DLD1 (cell line): ENCODE results near the gene PAIP2B.
"Not testable (repeated sequence)": the region's sequence is repeated elsewhere in the genome, so short reads cannot be mapped to it uniquely, and the experiment has no call there.

Experiments used
- in situ Hi-C: cut with HindIII; loops from 2 replicates; pipeline ENCODE4 v1.10.0; 2017; ENCODE audit warnings: low sequenced_read_pairs

Gene PAIP2B

DNA sequence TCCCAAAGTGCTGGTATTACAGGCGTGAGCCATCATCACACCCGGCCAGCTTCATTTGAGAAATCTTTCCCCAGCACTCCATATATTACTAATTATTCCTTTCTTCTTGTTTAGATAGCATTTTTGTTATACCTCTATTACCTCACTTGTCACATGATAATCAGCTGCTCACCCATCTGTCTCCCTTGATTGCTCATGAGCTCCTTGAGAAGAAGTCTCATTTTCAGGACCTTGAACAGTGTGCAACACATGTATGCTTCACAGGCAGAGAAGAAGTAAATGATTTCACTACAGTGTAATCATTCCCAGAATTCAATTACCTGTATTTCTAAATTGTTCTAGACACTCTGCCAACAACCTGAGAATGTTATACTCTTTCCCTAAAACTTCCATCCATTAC is 6.2 kb downstream of the PAIP2B start:
- in situ Hi-C loops = no loop called here

GRCh38 chr2:71216501-71216900 is 10.4 kb downstream of the PAIP2B start:
- in situ Hi-C loops = no loop called here

DNA sequence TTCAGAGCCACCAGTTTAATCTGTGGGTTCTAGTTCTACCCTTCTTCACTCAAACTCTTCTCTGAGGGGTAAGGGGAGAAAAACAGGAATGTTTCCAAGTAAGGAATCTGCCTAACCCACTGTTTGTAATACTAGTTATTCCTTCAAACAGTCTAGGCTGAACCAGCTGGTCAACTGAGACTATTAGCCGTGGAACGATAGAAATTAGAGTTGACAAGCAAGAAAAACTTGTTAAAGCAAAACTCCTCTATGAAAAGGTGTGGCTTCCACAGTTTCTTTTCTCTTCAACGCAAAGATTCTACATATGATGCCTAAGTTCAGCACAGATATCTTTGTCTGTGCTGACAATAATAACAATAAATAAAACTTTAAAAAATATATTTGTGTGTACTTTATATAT is 11.5 kb downstream of the PAIP2B start:
- in situ Hi-C loops = no loop called here

GRCh38 chr2:71212336-71212735 is 14.6 kb downstream of the PAIP2B start:
- in situ Hi-C loops = no loop called here

- in situ Hi-C loops = no loop called here
Measured at GRCh38 chr2:71210292-71210691, 16.6 kb downstream of the PAIP2B start.

- in situ Hi-C loops = no loop called here
Measured at GRCh38 chr2:71208756-71209155, 18.1 kb downstream of the PAIP2B start.

- in situ Hi-C loops = no loop called here
Measured at GRCh38 chr2:71207601-71208000, 19.3 kb downstream of the PAIP2B start.

DNA sequence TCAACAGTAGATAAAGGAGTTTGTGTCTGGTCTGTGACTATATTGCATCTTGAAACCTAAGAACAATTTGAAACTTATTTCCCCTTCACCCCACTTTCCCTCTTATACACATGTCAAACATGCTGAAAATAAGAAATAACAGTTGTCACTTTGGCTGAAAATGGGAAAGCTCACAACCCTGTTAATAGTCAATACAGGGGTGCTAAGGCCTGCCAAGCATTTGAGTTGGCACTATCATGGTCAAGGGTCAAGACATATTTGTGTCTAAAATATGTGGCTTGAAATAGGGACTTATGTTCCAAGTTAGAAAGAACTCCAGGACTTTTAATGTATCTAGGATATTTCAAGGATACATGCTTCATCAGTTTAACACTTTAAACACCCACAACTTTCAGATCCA is 20.6 kb downstream of the PAIP2B start:
- in situ Hi-C loops = no loop called here

- in situ Hi-C loops = no loop called here
Measured at GRCh38 chr2:71191570-71191943, 35.3 kb downstream of the PAIP2B start.

GRCh38 chr2:71190656-71191569 is 36.0 kb downstream of the PAIP2B start:
- in situ Hi-C loops = no loop called here

- in situ Hi-C loops = loop anchor here (5.0 kb wide), 1 partner anchor 95 kb away; no protein-coding TSS in a partner anchor
Measured at GRCh38 chr2:71187589-71187988, 39.3 kb downstream of the PAIP2B start.

- in situ Hi-C loops = loop anchor here (5.0 kb wide), 1 partner anchor 95 kb away; no protein-coding TSS in a partner anchor
Measured at GRCh38 chr2:71186973-71187372, 39.9 kb downstream of the PAIP2B start.

GRCh38 chr2:71183306-71184115 is 43.4 kb downstream of the PAIP2B start:
- in situ Hi-C loops = not testable (repeated sequence)

GRCh38 chr2:71181316-71181715 is 45.6 kb downstream of the PAIP2B start:
- in situ Hi-C loops = no loop called here

GRCh38 chr2:71178836-71179235 is 48.1 kb downstream of the PAIP2B start:
- in situ Hi-C loops = not testable (repeated sequence)

GRCh38 chr2:71174207-71174606 is 52.7 kb downstream of the PAIP2B start:
- in situ Hi-C loops = no loop called here

DNA sequence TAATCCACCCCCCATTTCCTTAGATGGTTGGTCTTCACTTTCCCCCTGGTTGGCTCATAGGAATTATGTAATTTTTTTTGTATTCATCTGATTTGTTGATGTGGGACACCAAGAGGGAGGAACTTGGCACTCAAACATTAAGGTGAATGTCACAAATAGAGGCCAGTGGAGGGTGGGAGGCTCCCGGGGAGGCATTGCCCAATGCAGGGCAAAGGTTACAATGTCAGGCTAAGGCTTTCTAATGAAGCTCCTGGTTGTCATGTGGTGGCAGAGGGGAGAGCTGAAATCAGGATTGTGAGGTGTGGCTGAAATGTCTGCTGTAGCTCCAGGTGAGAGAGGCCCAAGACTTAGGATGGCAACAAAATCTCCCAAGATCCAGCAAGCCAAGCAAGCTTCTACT is 53.8 kb downstream of the PAIP2B start:
- in situ Hi-C loops = no loop called here

DNA sequence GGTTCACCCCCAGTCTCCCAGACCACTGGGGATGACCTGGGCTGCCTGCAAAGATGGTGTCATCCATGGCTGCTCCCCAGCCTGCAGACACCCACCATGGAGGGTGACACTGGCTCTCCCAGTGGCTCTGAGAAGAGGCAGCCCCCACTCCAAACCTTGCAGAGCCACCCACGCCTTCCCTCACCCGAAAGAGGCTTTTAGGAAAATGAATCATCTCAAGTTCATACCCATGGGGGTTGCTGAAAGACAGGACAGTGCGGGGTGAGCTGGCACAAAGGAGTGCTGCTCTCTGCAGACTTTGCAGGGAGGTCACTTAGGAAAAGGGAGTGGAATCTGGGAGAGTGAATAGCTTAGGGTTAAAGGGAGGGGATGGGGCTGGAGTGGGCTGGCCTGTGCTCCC is 60.1 kb downstream of the PAIP2B start:
- in situ Hi-C loops = no loop called here

- in situ Hi-C loops = no loop called here
Measured at GRCh38 chr2:71157124-71157793, 69.6 kb downstream of the PAIP2B start.

GRCh38 chr2:71156573-71156972 is 70.3 kb downstream of the PAIP2B start:
- in situ Hi-C loops = no loop called here

- in situ Hi-C loops = no loop called here
Measured at GRCh38 chr2:71155846-71156245, 71.1 kb downstream of the PAIP2B start.
